NCI-H460 (cell line): ENCODE data around the gene FYN. TPM values are rescaled to one million over a fixed set of nuclear protein-coding genes. Genes with fewer than 3 reads are reported as not detected.
"Not testable (repeated sequence)": the region's sequence is repeated elsewhere in the genome, so short reads cannot be mapped to it uniquely, and the experiment has no call there.

Experiments used
- DNase-seq: peaks from one replicate; pipeline ENCODE4 v3.0.0-alpha.2; 2016; ENCODE audit warnings: low read depth; ENCODE audit errors: extremely low read depth
- total RNA-seq: library from RNA; depleted of rRNA; stranded (reverse); fragments of >200 nt; shearing (Covaris generic); gene quantifications from 2 replicates; pipeline ENCODE4 v1.2.3, GENCODE V29; 2014

The FYN gene
- total RNA-seq, 1 experiment from 2014 or later: 1.1 TPM

GRCh38 chr6:111688331-111688730, 184.9 kb downstream of the FYN start:
- DNase-seq: no peak

DNA sequence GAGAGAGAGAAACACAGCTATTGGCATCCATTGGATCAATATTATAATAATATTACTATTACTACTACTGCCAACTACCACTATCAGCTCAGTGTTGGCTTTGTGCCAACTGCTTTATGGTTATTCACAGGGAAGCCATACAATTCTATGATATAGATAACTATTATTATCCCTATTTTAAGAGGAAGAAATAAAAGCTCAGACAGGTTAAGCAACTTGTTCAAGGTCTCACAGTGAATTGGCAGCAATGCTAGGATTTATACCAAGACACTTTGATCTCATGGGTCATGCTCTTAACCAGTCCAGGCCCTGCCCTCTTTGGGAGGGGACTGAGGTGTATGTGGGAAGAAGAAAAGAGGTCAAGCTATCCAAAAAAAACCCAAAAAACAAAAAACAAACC, 185.6 kb downstream of the FYN start:
- no peak for DNase-seq

- DNase-seq: no peak
These were observed 186.4 kb downstream of the FYN start for GRCh38 chr6:111686932-111687266.

GRCh38 chr6:111686249-111686931, 186.9 kb downstream of the FYN start:
- DNase-seq: no peak

DNA sequence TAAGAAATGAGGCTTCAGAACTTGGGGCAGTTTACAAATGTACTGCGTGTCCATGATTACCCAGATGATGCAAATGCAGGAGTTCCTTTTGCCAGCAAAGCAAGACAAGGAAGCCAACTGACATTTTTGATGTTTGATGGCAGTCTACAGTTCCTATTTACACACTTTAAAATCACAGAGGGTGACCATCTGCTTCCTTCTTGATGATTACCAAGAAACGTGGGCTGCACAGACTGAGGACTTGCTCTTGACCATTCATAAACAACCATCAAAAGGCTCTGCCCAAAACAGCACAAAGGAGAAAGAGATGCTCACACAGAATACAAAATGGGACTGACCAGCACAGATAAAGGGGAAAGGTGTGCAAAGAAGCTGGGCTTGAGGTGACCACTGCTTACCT, 187.7 kb downstream of the FYN start:
- no peak for DNase-seq

- DNase-seq: no peak
These were observed 188.2 kb downstream of the FYN start for GRCh38 chr6:111685058-111685457.

DNA sequence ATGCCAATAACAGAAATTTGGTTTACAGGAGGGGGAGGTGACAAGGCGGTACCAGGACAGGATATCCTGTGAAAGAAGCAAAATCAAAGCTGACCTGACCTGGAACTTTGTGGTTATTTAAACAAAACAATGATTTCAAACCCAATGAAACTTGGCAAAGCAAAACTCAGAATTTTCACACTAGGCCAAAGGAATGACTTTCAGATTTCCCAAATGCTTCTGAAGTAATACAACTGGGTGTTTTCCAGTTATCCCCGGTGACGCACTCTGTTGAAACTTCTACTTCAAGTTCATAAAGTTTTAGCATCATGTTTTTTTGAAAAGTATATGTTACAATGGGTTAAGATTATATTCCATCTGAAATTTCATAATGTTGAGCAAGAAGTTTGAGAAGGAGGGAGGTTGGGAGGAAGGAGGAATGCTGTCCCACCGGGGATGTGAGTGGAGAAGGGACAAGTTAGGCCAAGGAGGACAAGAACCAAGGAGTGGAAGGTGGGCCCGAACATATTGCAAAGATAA, 189.4 kb downstream of the FYN start:
- no peak for DNase-seq

DNA sequence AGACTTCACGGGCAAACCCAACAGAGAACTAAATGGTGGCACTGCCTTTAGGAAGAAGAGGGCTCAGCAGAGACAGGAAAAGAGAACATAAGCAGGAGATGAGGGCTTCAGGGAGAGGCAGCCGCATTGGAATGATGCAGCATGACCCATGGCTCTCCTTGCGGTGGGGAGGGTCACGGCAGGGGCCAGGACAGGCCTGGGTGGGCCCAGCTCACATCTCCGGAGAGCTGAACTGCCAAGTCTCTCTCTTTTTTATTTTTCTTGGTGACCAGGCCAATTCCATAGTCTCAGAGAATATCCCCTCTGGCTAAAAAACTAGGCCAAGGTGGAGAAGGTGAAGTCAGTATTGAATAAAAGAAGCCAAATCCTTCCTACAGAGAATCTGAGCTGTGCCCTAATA, 190.1 kb downstream of the FYN start:
- DNase-seq: no peak

DNA sequence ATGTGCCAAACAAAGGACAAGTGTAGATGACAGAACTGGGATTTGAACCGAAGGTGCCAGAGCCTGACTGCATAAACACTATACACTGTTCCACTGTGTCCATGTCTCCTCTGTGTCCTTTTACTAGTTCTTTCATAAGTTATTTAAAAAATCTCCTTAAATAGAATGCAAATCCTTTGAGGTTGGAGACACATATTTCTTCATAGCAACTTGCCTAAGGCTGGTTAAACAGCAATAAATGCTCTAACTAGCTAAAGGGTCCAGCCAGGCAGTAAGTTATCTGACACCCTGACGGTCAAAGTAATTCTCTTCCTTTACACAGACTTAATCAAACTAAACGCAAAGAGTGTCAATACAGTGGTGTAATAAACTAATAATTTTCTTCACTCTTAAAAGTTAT, 191.4 kb downstream of the FYN start:
- no peak for DNase-seq

GRCh38 chr6:111680811-111681609, 192.2 kb downstream of the FYN start:
- DNase-seq: not testable (repeated sequence)

- DNase-seq: no peak
These were observed 193.1 kb downstream of the FYN start for GRCh38 chr6:111680015-111680712.

- no peak for DNase-seq
These were observed 194.0 kb downstream of the FYN start for GRCh38 chr6:111679126-111679858.

DNA sequence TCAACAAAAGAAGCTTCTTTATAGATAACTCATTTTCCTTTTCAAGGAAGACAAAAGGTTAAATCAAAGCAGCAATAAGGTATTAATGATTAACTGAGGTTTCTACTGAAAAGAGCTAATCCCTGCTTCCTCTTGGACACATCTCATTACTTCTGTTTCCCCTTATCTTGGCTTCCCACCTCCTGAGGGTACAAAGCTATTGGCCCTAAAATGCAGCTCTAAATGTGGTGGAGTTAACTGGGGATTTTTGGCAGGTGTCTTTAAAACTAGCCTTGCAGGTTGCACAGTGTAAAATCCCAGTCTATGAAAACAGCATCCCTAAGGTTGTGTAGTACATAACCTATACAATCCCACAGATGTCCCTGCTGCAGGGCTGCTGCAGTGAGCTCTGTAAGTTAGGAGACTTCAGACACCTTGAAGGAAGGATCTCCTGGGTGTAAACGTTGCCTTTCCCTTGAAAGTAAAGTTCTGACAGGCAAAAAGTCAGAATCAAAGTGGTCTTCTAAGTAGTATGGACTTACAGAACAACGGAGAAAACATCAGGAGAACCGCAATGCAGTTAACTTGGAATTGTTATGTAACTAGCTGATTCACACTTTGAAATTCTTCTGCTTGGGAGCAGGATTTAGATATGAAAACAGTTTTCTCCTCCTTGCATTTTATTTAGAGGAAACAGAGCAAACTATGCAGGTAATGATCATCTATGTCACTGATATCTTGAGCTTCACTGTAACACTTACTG, 195.8 kb downstream of the FYN start:
- no peak for DNase-seq

DNA sequence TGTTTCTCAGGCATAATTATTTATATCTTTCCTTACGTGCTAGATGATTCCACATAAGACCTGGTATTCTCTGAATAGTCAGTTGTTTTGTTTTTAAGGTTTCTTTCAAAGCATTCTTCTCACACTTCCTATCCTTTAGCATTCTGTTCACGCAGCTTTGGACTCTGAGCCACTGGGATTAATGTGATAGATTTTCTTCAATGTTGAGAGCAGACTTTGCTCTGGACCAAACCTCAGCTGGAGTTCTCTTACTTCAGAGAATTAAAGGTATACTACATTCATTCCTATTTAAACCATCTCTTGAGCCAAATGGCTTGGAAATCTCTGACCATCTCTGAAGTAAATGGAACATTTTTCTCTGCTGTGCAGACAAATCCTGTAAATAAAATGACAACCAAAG, 196.9 kb downstream of the FYN start:
- DNase-seq: no peak

- DNase-seq: no peak
These were observed 198.4 kb downstream of the FYN start for GRCh38 chr6:111674883-111675282.

DNA sequence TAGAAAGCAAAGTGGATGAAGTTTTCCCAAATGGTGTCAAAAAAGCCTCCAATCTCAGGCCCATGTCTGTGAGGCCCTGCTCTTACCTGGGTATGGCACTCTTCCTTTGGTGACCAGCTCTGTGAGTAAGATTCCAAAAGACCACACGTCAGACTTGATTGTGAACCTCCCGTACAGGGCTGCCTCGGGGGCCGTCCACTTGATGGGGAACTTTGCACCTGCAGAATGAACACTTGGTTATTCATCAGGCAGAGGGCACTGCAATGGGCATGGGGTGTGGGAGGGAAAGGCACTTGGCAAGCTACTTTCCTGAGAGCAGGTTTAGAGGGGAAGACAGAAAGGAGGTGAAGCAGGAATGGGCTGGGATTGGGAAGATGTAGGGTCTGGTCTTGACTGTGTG, 198.8 kb downstream of the FYN start:
- DNase-seq: no peak

GRCh38 chr6:111673937-111674336, 199.3 kb downstream of the FYN start:
- DNase-seq: no peak

GRCh38 chr6:111673532-111673931, 199.7 kb downstream of the FYN start:
- no peak for DNase-seq

DNA sequence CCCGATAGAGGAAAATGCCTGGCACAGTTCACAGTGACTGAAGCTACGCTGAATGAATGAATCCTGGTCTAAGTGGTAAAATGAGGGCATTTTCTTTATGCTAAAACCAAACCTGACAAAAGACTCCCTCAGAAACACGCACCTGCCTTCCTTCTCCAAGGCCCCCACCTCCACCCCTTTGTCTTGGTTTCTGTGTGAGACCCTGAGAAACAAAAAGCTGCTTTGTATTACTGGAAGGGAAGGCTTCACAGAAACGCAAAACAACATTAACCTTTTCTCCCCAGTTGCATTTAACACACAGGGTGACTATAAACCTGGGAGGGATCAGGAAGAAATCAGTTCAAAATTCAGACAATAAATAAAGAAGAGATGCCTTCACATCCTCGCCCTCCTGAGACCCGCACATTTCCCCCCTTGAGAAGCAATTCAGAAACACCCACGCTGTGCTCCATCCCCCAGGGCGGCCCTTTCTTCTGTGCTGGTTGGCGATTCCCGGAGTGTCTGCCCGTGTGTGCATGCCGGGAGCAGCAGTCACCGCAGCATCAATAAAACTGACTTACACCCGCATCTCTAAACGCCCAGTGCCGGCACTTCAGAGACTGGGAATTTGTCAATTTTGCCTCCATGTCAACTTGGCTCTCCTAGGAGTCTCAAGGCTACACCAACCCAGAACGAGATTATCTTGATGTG, 200.3 kb downstream of the FYN start:
- DNase-seq: no peak

GRCh38 chr6:111669326-111669725, 203.9 kb downstream of the FYN start:
- DNase-seq: no peak
